H1 (cell line): ENCODE data around the gene NAGLU. TPM values are rescaled to one million over a fixed set of nuclear protein-coding genes. Genes with fewer than 3 reads are reported as not detected.

Experiments
- CTCF ChIA-PET: fragments of 300-600 bp; sonication (Branson Sonifier 250); formaldehyde crosslinking; loops from one replicate; lab custom pipeline; 2021; ENCODE audit not compliant: partially characterized antibody; lab: Charles Lee
- POLR2A ChIA-PET: fragments of 300-600 bp; sonication (Branson Sonifier 250); formaldehyde crosslinking; loops from one replicate; lab custom pipeline; 2021; ENCODE audit warnings: inconsistent platforms; ENCODE audit not compliant: partially characterized antibody; lab: Charles Lee
- DNase-seq, 2 experiments: peaks; one replicate each; pipeline versions ENCODE4 v3.0.0 to v3.0.0-alpha.2; 2010 to 2022; ENCODE audit warnings: low spot score in 2 of 2, low read depth in 1 of 2, mixed read lengths in 1 of 2
- FAIRE-seq: peaks from 2 replicates; lab custom pipeline; 2011; peaks lifted over from hg19 to GRCh38; lab: Jason Lieb, UNC
- H2AFZ ChIP-seq: 2 replicates; pipeline ENCODE4 v1.8.1; 2012; ENCODE audit warnings: low read length, inconsistent platforms
- H2AK5ac ChIP-seq: 2 replicates; pipeline ENCODE4 v1.6.1; 2013; ENCODE audit warnings: low read depth, low read length
- H2BK120ac ChIP-seq: replicated peaks from 2 replicates; pipeline ENCODE3; 2013; ENCODE audit warnings: low read depth, low read length, inconsistent platforms
- H2BK12ac ChIP-seq: 2 replicates; pipeline ENCODE4 v1.6.1; 2013; ENCODE audit warnings: low read depth, low read length
- H2BK15ac ChIP-seq: 2 replicates; pipeline ENCODE4 v1.6.1; 2013; ENCODE audit warnings: low read length
- H2BK20ac ChIP-seq: 2 replicates; pipeline ENCODE4 v1.6.1; 2013; ENCODE audit warnings: low read length
- H2BK5ac ChIP-seq: 2 replicates; pipeline ENCODE4 v1.6.1; 2013; ENCODE audit warnings: low read depth, low read length
- H3K14ac ChIP-seq: 2 replicates; pipeline ENCODE4 v1.6.1; 2013; ENCODE audit warnings: inconsistent platforms; ENCODE audit not compliant: insufficient read length
- H3K18ac ChIP-seq: 2 replicates; pipeline ENCODE4 v1.6.1; 2013; ENCODE audit warnings: low read length; ENCODE audit errors: extremely low read depth
- H3K23ac ChIP-seq: 2 replicates; pipeline ENCODE4 v1.6.1; 2013; ENCODE audit warnings: inconsistent platforms; ENCODE audit not compliant: insufficient read length
- H3K23me2 ChIP-seq: 2 replicates; pipeline ENCODE4 v1.6.1; 2013; ENCODE audit warnings: low read depth, low read length
- H3K27ac ChIP-seq: 2 replicates; pipeline ENCODE4 v1.6.1; 2011; ENCODE audit warnings: low read depth, low read length, inconsistent platforms
- H3K27me3 ChIP-seq, 4 experiments: replicated peaks in 1 of 4; 1 replicate in 1 of 4; 2 replicates in 3 of 4; pipeline versions ENCODE4 v1.6.1 to v1.8.1; 2011 to 2013; ENCODE audit warnings: low read length in 3 of 4, mild to moderate bottlenecking in 3 of 4, inconsistent platforms in 2 of 4, mixed read lengths in 2 of 4, moderate library complexity in 1 of 4; ENCODE audit not compliant: control insufficient read depth in 3 of 4, insufficient read depth in 3 of 4; ENCODE audit errors: extremely low read depth in 1 of 4
- H3K36me3 ChIP-seq, 4 experiments: 2 replicates each; pipeline versions ENCODE4 v1.6.1 to v1.8.1; 2011 to 2013; ENCODE audit warnings: mild to moderate bottlenecking in 4 of 4, low read length in 3 of 4, moderate library complexity in 2 of 4, control low read depth in 1 of 4, inconsistent platforms in 1 of 4; ENCODE audit not compliant: insufficient read depth in 4 of 4, control insufficient read depth in 2 of 4
- H3K4ac ChIP-seq: replicated peaks from 2 replicates; pipeline ENCODE3; 2013; ENCODE audit warnings: low read length, low read depth, mixed read lengths, inconsistent platforms; ENCODE audit not compliant: insufficient read length
- H3K4me1 ChIP-seq, 4 experiments: replicated peaks in 1 of 4; 1 replicate in 1 of 4; 2 replicates in 3 of 4; pipeline versions ENCODE4 v1.6.1 to v1.8.1; 2011 to 2013; ENCODE audit warnings: low read length in 3 of 4, inconsistent platforms in 2 of 4, mixed read lengths in 1 of 4; ENCODE audit not compliant: insufficient read depth in 4 of 4, control insufficient read depth in 3 of 4
- H3K4me2 ChIP-seq, 2 experiments: 2 replicates each; pipeline versions ENCODE4 v1.6.1 to v1.8.1; 2011 to 2013; ENCODE audit warnings: low read depth in 2 of 2, low read length in 2 of 2, control low read depth in 1 of 2, inconsistent platforms in 1 of 2, mild to moderate bottlenecking in 1 of 2; ENCODE audit not compliant: insufficient read depth in 1 of 2
- H3K4me3 ChIP-seq, 4 experiments: fragments of 200-600, 300-600 bp in 1 of 4; sonication (generic), shearing (Covaris generic), sonication (Bioruptor Twin) in 1 of 4; 2 replicates each; pipeline versions ENCODE4 v1.5.1 to v1.8.1; 2011 to 2016; ENCODE audit warnings: low read length in 4 of 4, low read depth in 3 of 4, control low read depth in 2 of 4, inconsistent platforms in 2 of 4, mild to moderate bottlenecking in 2 of 4, mixed read lengths in 1 of 4, moderate library complexity in 1 of 4; ENCODE audit not compliant: insufficient read depth in 2 of 4; ENCODE audit errors: extremely low read depth in 1 of 4
- H3K56ac ChIP-seq: replicated peaks from 2 replicates; pipeline ENCODE3; 2013; ENCODE audit warnings: low read depth, mild to moderate bottlenecking, mixed read lengths, low read length, inconsistent platforms; ENCODE audit not compliant: insufficient read length
- H3K79me1 ChIP-seq: 2 replicates; pipeline ENCODE4 v1.6.1; 2013; ENCODE audit warnings: low read depth, low read length, control low read depth
- H3K79me2 ChIP-seq, 2 experiments: 2 replicates each; pipeline versions ENCODE4 v1.6.1 to v1.8.1; 2012 to 2013; ENCODE audit warnings: low read length in 2 of 2, mild to moderate bottlenecking in 2 of 2, inconsistent platforms in 1 of 2; ENCODE audit not compliant: insufficient read depth in 2 of 2, control insufficient read depth in 1 of 2
- H3K9ac ChIP-seq, 4 experiments: replicated peaks in 1 of 4; 1 replicate in 1 of 4; 2 replicates in 3 of 4; pipeline versions ENCODE4 v1.6.1 to v1.8.1; 2011 to 2013; ENCODE audit warnings: low read depth in 3 of 4, low read length in 3 of 4, control low read depth in 2 of 4, mild to moderate bottlenecking in 2 of 4, moderate library complexity in 2 of 4, inconsistent platforms in 1 of 4; ENCODE audit errors: extremely low read depth in 1 of 4
- H3K9me3 ChIP-seq, 2 experiments: 2 replicates each; pipeline versions ENCODE4 v1.6.1 to v1.8.1; 2012 to 2013; ENCODE audit warnings: mild to moderate bottlenecking in 2 of 2, moderate library complexity in 2 of 2, control low read depth in 1 of 2, inconsistent platforms in 1 of 2, low read depth in 1 of 2, low read length in 1 of 2, mixed read lengths in 1 of 2; ENCODE audit not compliant: insufficient read depth in 2 of 2
- H4K20me1 ChIP-seq, 2 experiments: replicated peaks in 1 of 2; 2 replicates each; pipeline versions ENCODE3 to v1.8.1; 2011 to 2013; ENCODE audit warnings: inconsistent platforms in 2 of 2, low read length in 2 of 2, mild to moderate bottlenecking in 1 of 2; ENCODE audit not compliant: insufficient read depth in 2 of 2, control insufficient read depth in 1 of 2
- H4K5ac ChIP-seq: 2 replicates; pipeline ENCODE4 v1.6.1; 2013; ENCODE audit warnings: low read length, low read depth, mixed read lengths, inconsistent platforms; ENCODE audit not compliant: insufficient read length
- H4K8ac ChIP-seq: 2 replicates; pipeline ENCODE4 v1.8.0; 2013; ENCODE audit warnings: mild to moderate bottlenecking, moderate library complexity, low read length, inconsistent platforms; ENCODE audit not compliant: insufficient read depth; ENCODE audit errors: extremely low read depth
- H4K91ac ChIP-seq: replicated peaks from 2 replicates; pipeline ENCODE3; 2013; ENCODE audit warnings: low read length, mixed read lengths, inconsistent platforms; ENCODE audit not compliant: insufficient read length
- BACH1 ChIP-seq: IDR thresholded peaks from 2 replicates; pipeline ENCODE4 v1.6.1; 2012; ENCODE audit warnings: low read length, improper control_type of control experiment
- EGR1 ChIP-seq: IDR thresholded peaks from 2 replicates; pipeline ENCODE4 v1.6.1; 2011; ENCODE audit warnings: low read depth, low read length, borderline replicate concordance
- WGBS, 2 experiments: shearing (Covaris generic) in 1 of 2; methylation state at CpG; one replicate each; pipeline versions ENCODE4 v1.1.6 to v1.1.7; 2013 to 2015; ENCODE audit warnings: low lambda C conversion rate in 2 of 2, mixed read lengths in 2 of 2, inconsistent platforms in 1 of 2, low coverage in 1 of 2, missing lambda C conversion rate in 1 of 2; ENCODE audit not compliant: insufficient replicate concordance in 2 of 2, insufficient coverage in 1 of 2, insufficient read length in 1 of 2; ENCODE audit errors: extremely low coverage in 1 of 2, missing lambda C conversion rate in 1 of 2; 5-methylcytosine and 5-hydroxymethylcytosine counted together
- polyA plus RNA-seq, 7 experiments: library from polyadenylated mRNA; depleted of rRNA in 3 of 7; stranded (reverse) in 5 of 7; unstranded in 2 of 7; fragments of >200 nt in 5 of 7; fragments of 200-250 nt in 2 of 7; gene quantifications; 1 replicate in 5 of 7; 2 replicates in 1 of 7; 4 replicates in 1 of 7; pipeline versions ENCODE4 v1.2.1 to v1.2.3, GENCODE V29; 2011 to 2013; ENCODE audit warnings: missing spikeins in 2 of 7, mixed read lengths in 2 of 7
- total RNA-seq: library from RNA; stranded (reverse); fragmentation: NEBNext Ultra II Directional; extraction: Animal tissue kit (Norgen Biotek cat#: 25700); gene quantifications from 2 replicates; pipeline ENCODE4 v1.2.1, GENCODE V29; 2021

Gene NAGLU
- total and polyA plus RNA-seq, 2 of the 8 experiments (the other 6 are each of a cell fraction or from before 2014, with no cell fraction given) = 21.3 to 21.6 TPM

GRCh38 chr17:42548993-42549755 is 13.1 kb downstream of the NAGLU start:
- ChIA-PET POLR2A (interaction anchor here (0.6 to 4.3 kb wide), 10 partner anchors 10 to 61 kb away, joined by 3 to 43 read pairs (median 4); partner anchors contain the start of genes MLX, NAGLU, PSMC3IP and RETREG3), CTCF (interaction anchor here (0.8 to 3.0 kb wide), 14 partner anchors 12 to 146 kb away, joined by 3 to 28 read pairs (median 4); partner anchors contain the start of genes MLX, NAGLU and PSMC3IP)
- Histone ChIP-seq H2AK5ac (no peak overlapping the region), H3K9ac (no peak overlapping the region), H3K79me2 (no peaks in the 10 kb centered on the region; a peak in 1 of 4 replicates), H3K4me3 (peak overlapping the region; percentile 31 to 61 (median 37); a peak in 6 of 8 replicates), H3K4ac (no peak overlapping the region), H2BK15ac (no peak overlapping the region), H2BK12ac (no peak overlapping the region), H3K14ac (no peak overlapping the region), H3K27me3 (no peaks in the 10 kb centered on the region), H3K4me2 (peak overlapping the region; percentile 48 to 84), H3K36me3 (no peaks in the 10 kb centered on the region; a peak in 1 of 8 replicates), H3K23me2 (peaks cover 2% of the 10 kb centered on the region; the same call in 1 of the 2 replicates), H2BK120ac (no peak overlapping the region), H4K91ac (no peak overlapping the region), H2BK20ac (no peak overlapping the region), H3K27ac (no peak overlapping the region), H3K23ac (no peak overlapping the region), H4K20me1 (peaks cover 0 to 1% of the 10 kb centered on the region in 2 experiments), H3K18ac (no peak overlapping the region), H3K4me1 (peaks cover 0 to 13% (median 10%) of the 10 kb centered on the region in 4 experiments; a peak in 5 of 7 replicates), H3K79me1 (peaks cover 2% of the 10 kb centered on the region), H3K9me3 (no peaks in the 10 kb centered on the region), H4K5ac (no peak overlapping the region), H3K56ac (no peak overlapping the region), H2AFZ (no peak overlapping the region), H2BK5ac (no peak overlapping the region), H4K8ac (no peak overlapping the region)
- WGBS, 2 experiments = 77% methylated on average over 14 of the region's 14 CpGs; no CpG with 5 or more reads in 1 of the 2 experiments
- FAIRE-seq = no peak
- no peak for DNase-seq
- TF ChIP-seq BACH1 (no peak), EGR1 (no peak)
